Caco-2 (cell line): Measurements from ENCODE around the gene LUZP1. TPM values are rescaled to one million over a fixed set of nuclear protein-coding genes. Genes with fewer than 3 reads are reported as not detected.

ENCODE experiments used
- BruUV-seq: library from RNA; stranded (reverse); fragments of 400-500 nt; replicated peaks from 2 replicates; lab custom pipeline; 2021; lab: Mats Ljungman, UMichigan
- CTCF ChIA-PET: fragments of 300-600 bp; sonication (Branson Sonifier 250); formaldehyde crosslinking; loops from one replicate; lab custom pipeline; 2022; ENCODE audit warnings: antibody characterized with exemption; lab: Charles Lee
- POLR2A ChIA-PET: fragments of 300-600 bp; sonication (Branson Sonifier 250); formaldehyde crosslinking; loops from one replicate; lab custom pipeline; 2022; ENCODE audit warnings: antibody characterized with exemption; lab: Charles Lee
- DNase-seq, 2 experiments: peaks; one replicate each; pipeline versions ENCODE4 v3.0.0 to v3.0.0-alpha.2; 2020 to 2022
- H3K27me3 ChIP-seq: replicated peaks from 2 replicates; pipeline ENCODE4 v1.6.0; 2011; ENCODE audit warnings: low read length; ENCODE audit not compliant: control insufficient read depth, insufficient read depth
- H3K36me3 ChIP-seq: 2 replicates; pipeline ENCODE4 v1.5.1; 2011; ENCODE audit warnings: low read length; ENCODE audit not compliant: control insufficient read depth, insufficient read depth
- H3K4me1 ChIP-seq: fragments of 250-450 bp; sonication (Bioruptor Pico); 2 replicates; pipeline ENCODE4 v1.5.1; 2020; ENCODE audit warnings: mild to moderate bottlenecking
- H3K4me3 ChIP-seq: 2 replicates; pipeline ENCODE4 v1.5.1; 2011; ENCODE audit warnings: low read depth, mild to moderate bottlenecking, control low read depth, low read length
- H3K9me3 ChIP-seq: fragments of 250-450 bp; sonication (Bioruptor Pico); 2 replicates; pipeline ENCODE4 v1.5.1; 2020; ENCODE audit warnings: mild to moderate bottlenecking, moderate library complexity
- H3K27ac Mint-ChIP-seq: one replicate; pipeline ENCODE4 v1.8.0; 2022; ENCODE audit warnings: mixed read lengths; ENCODE audit not compliant: unreplicated experiment
- H3K27me3 Mint-ChIP-seq: one replicate; pipeline ENCODE4 v1.8.0; 2022; ENCODE audit warnings: mixed read lengths; ENCODE audit not compliant: insufficient read depth, unreplicated experiment
- H3K36me3 Mint-ChIP-seq: one replicate; pipeline ENCODE4 v1.8.0; 2022; ENCODE audit warnings: mild to moderate bottlenecking, mixed read lengths; ENCODE audit not compliant: insufficient read depth, unreplicated experiment
- H3K4me1 Mint-ChIP-seq: one replicate; pipeline ENCODE4 v1.8.0; 2022; ENCODE audit warnings: low read depth, mixed read lengths; ENCODE audit not compliant: unreplicated experiment
- H3K4me3 Mint-ChIP-seq: one replicate; pipeline ENCODE4 v1.8.0; 2022; ENCODE audit warnings: mild to moderate bottlenecking, moderate library complexity, mixed read lengths; ENCODE audit not compliant: unreplicated experiment
- H3K9me3 Mint-ChIP-seq: one replicate; pipeline ENCODE4 v1.8.0; 2022; ENCODE audit warnings: mixed read lengths; ENCODE audit not compliant: unreplicated experiment
- CTCF ChIP-seq, 2 experiments: fragments of 200-600 bp in 1 of 2; IDR thresholded peaks; 1 replicate in 1 of 2; 2 replicates in 1 of 2; pipeline versions ENCODE4 v1.5.1 to v1.8.0; 2011 to 2022; ENCODE audit warnings: antibody characterized with exemption in 1 of 2, control low read depth in 1 of 2, inconsistent platforms in 1 of 2, low read depth in 1 of 2, low read length in 1 of 2, mild to moderate bottlenecking in 1 of 2, moderate library complexity in 1 of 2; ENCODE audit not compliant: insufficient read depth in 1 of 2, severe bottlenecking in 1 of 2, unreplicated experiment in 1 of 2
- intact Hi-C: fragments of 100-400 bp; cut with micrococcal nuclease; formaldehyde crosslinking; loops from one replicate; pipeline ENCODE4 v1.10.0; 2022; ENCODE audit not compliant: unreplicated experiment
- total RNA-seq: library from RNA; stranded (reverse); gene quantifications from 2 replicates; pipeline ENCODE4 v1.2.3, GENCODE V29; 2022

LUZP1 gene
- total RNA-seq, 1 experiment from 2014 or later, result 20.6 TPM

- TF ChIP-seq CTCF (IDR thresholded peaks at IDR 0.05; ENCODE audit: insufficient read depth in 1 of 2, low read depth in 1 of 2, low read length in 1 of 2, severe bottlenecking in 1 of 2, unreplicated experiment in 1 of 2), result no peak
- Histone ChIP-seq H3K36me3 (no peaks in the 10 kb centered on the region; the same call in 1 of the 2 replicates), H3K9me3 (no peaks in the 10 kb centered on the region), H3K4me1 (peaks cover 4% of the 10 kb centered on the region), H3K4me3 (no peak overlapping the region), H3K27me3 (no peaks in the 10 kb centered on the region)
- CTCF ChIA-PET, result no interaction called here
- POLR2A ChIA-PET, result no interaction called here
- Mint-ChIP-seq H3K36me3 (no peaks in the 10 kb centered on the region), H3K9me3 (no peaks in the 10 kb centered on the region), H3K4me3 (no peak overlapping the region), H3K27ac (no peak overlapping the region), H3K27me3 (no peaks in the 10 kb centered on the region), H3K4me1 (peaks cover 6% of the 10 kb centered on the region)
- no peak for DNase-seq
- intact Hi-C loops, result loop anchor here (5.0 kb wide), 1 partner anchor 58 kb away; no protein-coding TSS in a partner anchor
- BruUV-seq, result no TSS peak
These were observed 46.0 kb upstream of the LUZP1 start for GRCh38 chr1:23214640-23215039.

- no peaks in the 10 kb centered on the region for H3K9me3 ChIP-seq
- H3K36me3 Mint-ChIP-seq, result no peaks in the 10 kb centered on the region
- no peak for DNase-seq
- peaks cover 6% of the 10 kb centered on the region for H3K4me1 Mint-ChIP-seq
- ChIA-PET POLR2A (no interaction called here), CTCF (no interaction called here)
- H3K4me1 ChIP-seq, result peaks cover 4% of the 10 kb centered on the region
- H3K9me3 Mint-ChIP-seq, result no peaks in the 10 kb centered on the region
- no peak for TF ChIP-seq CTCF (IDR thresholded peaks at IDR 0.05; ENCODE audit: insufficient read depth in 1 of 2, low read depth in 1 of 2, low read length in 1 of 2, severe bottlenecking in 1 of 2, unreplicated experiment in 1 of 2)
- no peak overlapping the region for H3K4me3 ChIP-seq
- no peak overlapping the region for H3K27ac Mint-ChIP-seq
- H3K27me3 ChIP-seq, result no peaks in the 10 kb centered on the region
- intact Hi-C loops, result no loop called here
- no peaks in the 10 kb centered on the region for H3K27me3 Mint-ChIP-seq
- BruUV-seq, result no TSS peak
- no peak overlapping the region for H3K4me3 Mint-ChIP-seq
- no peaks in the 10 kb centered on the region; the same call in 1 of the 2 replicates for H3K36me3 ChIP-seq
These were observed 43.3 kb upstream of the LUZP1 start for GRCh38 chr1:23211955-23212354.

GRCh38 chr1:23210963-23211362 lies 42.3 kb upstream of the LUZP1 start:
- intact Hi-C loops, result no loop called here
- no peak for DNase-seq

More at GRCh38 chr1:23210963-23211362, 42.3 kb upstream of the LUZP1 start:
- Mint-ChIP-seq H3K27ac (no peak overlapping the region), H3K4me1 (peaks cover 6% of the 10 kb centered on the region), H3K4me3 (no peak overlapping the region), H3K27me3 (no peaks in the 10 kb centered on the region), H3K36me3 (peaks cover 2% of the 10 kb centered on the region), H3K9me3 (no peaks in the 10 kb centered on the region)
- Histone ChIP-seq H3K36me3 (no peaks in the 10 kb centered on the region; the same call in 1 of the 2 replicates), H3K9me3 (no peaks in the 10 kb centered on the region), H3K4me3 (no peak overlapping the region), H3K27me3 (no peaks in the 10 kb centered on the region), H3K4me1 (no peaks in the 10 kb centered on the region)
- CTCF ChIA-PET, result interaction anchor here (0.6 kb wide), 1 partner anchor 233 kb away, joined by 4 read pairs; no protein-coding TSS in a partner anchor
- no peak for TF ChIP-seq CTCF (IDR thresholded peaks at IDR 0.05; ENCODE audit: insufficient read depth in 1 of 2, low read depth in 1 of 2, low read length in 1 of 2, severe bottlenecking in 1 of 2, unreplicated experiment in 1 of 2)
- POLR2A ChIA-PET, result no interaction called here
- no TSS peak for BruUV-seq
